Fibroblast of mammary gland (primary cell): ENCODE data around the gene FBXO41.

Source experiments
- DNase-seq: peaks from one replicate; pipeline ENCODE4 v3.0.0-alpha.2; 2010; ENCODE audit warnings: low read depth
- H3K4me3 ChIP-seq: 2 replicates; pipeline ENCODE4 v1.5.1; 2011; ENCODE audit warnings: low read depth, mild to moderate bottlenecking, low read length, moderate library complexity; ENCODE audit not compliant: control insufficient read depth
- CTCF ChIP-seq: conservative IDR thresholded peaks from 2 replicates; pipeline ENCODE4 v1.5.1; 2011; ENCODE audit warnings: low read depth, low read length, inconsistent platforms; ENCODE audit not compliant: control insufficient read depth, insufficient read depth

Gene FBXO41

GRCh38 chr2:73279852-73280251 lies 4.4 kb downstream of the FBXO41 start:
- no peak overlapping the region for H3K4me3 ChIP-seq
- no peak for TF ChIP-seq CTCF
- no peak for DNase-seq

GRCh38 chr2:73272270-73272669 lies 12.0 kb downstream of the FBXO41 start:
- no peak for TF ChIP-seq CTCF
- no peak overlapping the region for H3K4me3 ChIP-seq
- DNase-seq, result no peak

- TF ChIP-seq CTCF, result no peak
- no peak overlapping the region for H3K4me3 ChIP-seq
- no peak for DNase-seq
Observed at GRCh38 chr2:73269686-73270465, 14.4 kb downstream of the FBXO41 start.

GRCh38 chr2:73268830-73269685 lies 15.2 kb downstream of the FBXO41 start:
- DNase-seq, result no peak
- TF ChIP-seq CTCF, result no peak
- H3K4me3 ChIP-seq, result no peak overlapping the region

- DNase-seq, result no peak
- TF ChIP-seq CTCF, result no peak
- no peak overlapping the region for H3K4me3 ChIP-seq
Observed at GRCh38 chr2:73268366-73268829, 15.9 kb downstream of the FBXO41 start.

GRCh38 chr2:73267008-73267407 lies 17.3 kb downstream of the FBXO41 start:
- TF ChIP-seq CTCF, result no peak
- no peak overlapping the region for H3K4me3 ChIP-seq
- no peak for DNase-seq
